Neural cell (in vitro differentiated cells): ENCODE results near the gene FUT7. TPM values are rescaled to one million over a fixed set of nuclear protein-coding genes. Genes with fewer than 3 reads are reported as not detected.

ENCODE experiments used
- H2AFZ ChIP-seq: fragments of 200-600, 300-800 bp; sonication (generic), shearing (Covaris generic); 2 replicates; pipeline ENCODE4 v1.6.0; 2014; ENCODE audit warnings: low read depth, mild to moderate bottlenecking, antibody characterized with exemption, low read length, moderate library complexity
- H3F3A ChIP-seq: fragments of 200-600 bp; shearing (Covaris generic); 2 replicates; pipeline ENCODE4 v1.6.1; 2016; ENCODE audit warnings: mild to moderate bottlenecking, moderate library complexity, mixed read lengths, antibody characterized with exemption, low read length; ENCODE audit not compliant: insufficient read depth, poor library complexity, severe bottlenecking
- H3K27ac ChIP-seq: fragments of 200-600, 300-800 bp; sonication (generic), shearing (Covaris generic); 2 replicates; pipeline ENCODE4 v1.5.1; 2014; ENCODE audit warnings: mild to moderate bottlenecking, low read length, moderate library complexity
- H3K27me3 ChIP-seq: fragments of 300-800, 200-600 bp; sonication (generic), shearing (Covaris generic); 2 replicates; pipeline ENCODE4 v1.6.0; 2014; ENCODE audit warnings: mild to moderate bottlenecking, low read depth, low read length, moderate library complexity; ENCODE audit not compliant: insufficient read depth
- H3K36me3 ChIP-seq: fragments of 300-800, 200-600 bp; sonication (generic), shearing (Covaris generic); 2 replicates; pipeline ENCODE4 v1.5.1; 2014; ENCODE audit warnings: mild to moderate bottlenecking, antibody characterized with exemption, low read length, moderate library complexity; ENCODE audit not compliant: insufficient read depth
- H3K4me2 ChIP-seq: fragments of 300-800, 200-600 bp; sonication (generic), shearing (Covaris generic); 2 replicates; pipeline ENCODE4 v1.6.0; 2014; ENCODE audit warnings: mild to moderate bottlenecking, low read length
- H3K4me3 ChIP-seq: fragments of 300-800, 200-600 bp; sonication (generic), shearing (Covaris generic); 2 replicates; pipeline ENCODE4 v1.5.1; 2014; ENCODE audit warnings: mild to moderate bottlenecking, low read length, moderate library complexity
- H3K79me2 ChIP-seq: fragments of 200-600 bp; shearing (Covaris generic); replicated peaks from 2 replicates; pipeline ENCODE4 v1.6.0; 2014; ENCODE audit warnings: mild to moderate bottlenecking, low read length, moderate library complexity; ENCODE audit not compliant: insufficient read depth
- H3K9ac ChIP-seq: fragments of 300-800, 200-600 bp; sonication (generic), shearing (Covaris generic); 2 replicates; pipeline ENCODE4 v1.6.1; 2016; ENCODE audit warnings: mild to moderate bottlenecking, low read length, mixed read lengths
- H3K9me2 ChIP-seq: fragments of 200-600 bp; shearing (Covaris generic); 2 replicates; pipeline ENCODE4 v1.6.1; 2016; ENCODE audit warnings: mild to moderate bottlenecking, low read length, mixed read lengths; ENCODE audit not compliant: insufficient read depth
- H3K9me3 ChIP-seq: fragments of 200-600, 300-800 bp; sonication (generic), shearing (Covaris generic); 2 replicates; pipeline ENCODE4 v1.6.1; 2016; ENCODE audit warnings: mild to moderate bottlenecking, mixed run types, low read length, moderate library complexity, mixed read lengths
- H4K20me1 ChIP-seq: fragments of 200-600 bp; shearing (Covaris generic); 2 replicates; pipeline ENCODE4 v1.6.1; 2016; ENCODE audit warnings: mild to moderate bottlenecking, mixed run types; ENCODE audit not compliant: insufficient read depth
- EP300 ChIP-seq: fragments of 450-650 bp; conservative IDR thresholded peaks from 2 replicates; pipeline ENCODE4 v1.6.1; 2014; ENCODE audit warnings: antibody characterized with exemption, mild to moderate bottlenecking, moderate library complexity; ENCODE audit not compliant: poor library complexity, severe bottlenecking
- EZH2 ChIP-seq: fragments of 200-600, 300-800 bp; shearing (Covaris generic), sonication (generic); IDR thresholded peaks from 2 replicates; pipeline ENCODE4 v1.6.1; 2014; ENCODE audit warnings: antibody characterized with exemption, low read length, borderline replicate concordance, mild to moderate bottlenecking; ENCODE audit not compliant: insufficient read depth, poor library complexity, severe bottlenecking
- MXI1 ChIP-seq: fragments of 450-650 bp; conservative IDR thresholded peaks from 2 replicates; pipeline ENCODE4 v1.6.1; 2014; ENCODE audit warnings: antibody characterized with exemption, mild to moderate bottlenecking; ENCODE audit not compliant: poor library complexity, severe bottlenecking
- POLR2AphosphoS5 ChIP-seq: IDR thresholded peaks from 2 replicates; pipeline ENCODE4 v1.6.1; 2012
- RAD21 ChIP-seq: fragments of 450-650 bp; conservative IDR thresholded peaks from 2 replicates; pipeline ENCODE4 v1.6.1; 2014; ENCODE audit warnings: antibody characterized with exemption, mild to moderate bottlenecking, moderate library complexity
- SMC3 ChIP-seq: fragments of 450-650 bp; conservative IDR thresholded peaks from 2 replicates; pipeline ENCODE4 v1.6.1; 2014; ENCODE audit warnings: antibody characterized with exemption, mild to moderate bottlenecking, moderate library complexity; ENCODE audit not compliant: poor library complexity
- TAF1 ChIP-seq: IDR thresholded peaks from 2 replicates; pipeline ENCODE4 v1.6.1; 2012; ENCODE audit warnings: low read depth
- polyA plus RNA-seq: library from polyadenylated mRNA; depleted of rRNA; stranded (reverse); fragments of >200 nt; gene quantifications from 2 replicates; pipeline ENCODE4 v1.2.3, GENCODE V29; 2014
- TF ChIP-seq, protein P1 (sequence below): IDR thresholded peaks from 2 replicates; pipeline ENCODE4 v1.6.1; 2012; ENCODE audit warnings: borderline replicate concordance
- TF ChIP-seq, protein P2 (sequence below): fragments of 450-650 bp; IDR thresholded peaks from 2 replicates; pipeline ENCODE4 v1.5.1; 2014; ENCODE audit warnings: antibody characterized with exemption, mild to moderate bottlenecking, moderate library complexity; ENCODE audit not compliant: poor library complexity, severe bottlenecking

Gene FUT7
- polyA plus RNA-seq, 1 donor from 2014 or later: 0.69 TPM

DNA sequence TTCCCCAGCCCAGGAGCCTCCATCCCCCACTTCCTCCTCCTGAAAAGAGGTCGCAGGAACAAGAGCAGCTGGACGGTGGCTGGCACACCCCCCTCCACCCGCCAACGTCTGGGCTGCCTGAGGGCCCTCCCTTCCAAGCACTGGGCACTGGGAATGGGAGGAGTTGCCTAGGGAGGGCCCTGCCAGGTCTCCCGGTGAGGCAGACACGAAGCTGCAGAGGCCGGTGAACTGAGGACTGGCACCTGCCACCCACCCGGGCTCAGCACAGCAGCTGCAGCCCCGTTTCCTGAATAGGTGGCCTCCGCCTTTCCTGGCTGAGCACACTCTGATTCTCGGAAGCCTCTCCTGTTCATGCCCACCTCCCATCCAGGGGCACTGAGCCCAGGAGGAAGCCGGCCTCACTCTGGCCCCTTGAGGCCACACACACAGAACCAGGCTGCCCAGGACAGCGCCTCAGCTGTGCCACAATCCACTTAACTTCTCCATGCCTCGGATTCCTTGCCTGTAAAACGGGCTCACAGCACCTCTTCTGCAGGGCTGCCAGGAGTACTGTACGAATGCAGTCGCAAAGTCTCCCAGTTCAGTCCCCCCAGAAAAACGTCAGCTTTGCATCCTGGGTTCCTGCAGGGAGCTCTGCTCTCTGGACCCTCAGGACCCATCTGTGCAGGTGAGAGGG is 12.8 kb upstream of the FUT7 start:
- peaks cover 20% of the 10 kb centered on the region for H3K79me2 ChIP-seq
- no peak overlapping the region for H2AFZ ChIP-seq
- no peak overlapping the region for H3K27ac ChIP-seq
- H3K9me3 ChIP-seq: no peaks in the 10 kb centered on the region
- peak overlapping the region; percentile 94 for H3K4me2 ChIP-seq
- no peaks in the 10 kb centered on the region for H3F3A ChIP-seq
- peak overlapping the region; percentile 98 for H3K4me3 ChIP-seq
- H3K9me2 ChIP-seq: no peaks in the 10 kb centered on the region
- H4K20me1 ChIP-seq: peaks cover 13% of the 10 kb centered on the region
- H3K9ac ChIP-seq: peak overlapping the region; percentile 93
- TF ChIP-seq EZH2 (no peak), SMC3 (no peak), TAF1 (no peak), POLR2AphosphoS5 (no peak), MXI1 (no peak), RAD21 (no peak)
- TF ChIP-seq, protein P1, sequence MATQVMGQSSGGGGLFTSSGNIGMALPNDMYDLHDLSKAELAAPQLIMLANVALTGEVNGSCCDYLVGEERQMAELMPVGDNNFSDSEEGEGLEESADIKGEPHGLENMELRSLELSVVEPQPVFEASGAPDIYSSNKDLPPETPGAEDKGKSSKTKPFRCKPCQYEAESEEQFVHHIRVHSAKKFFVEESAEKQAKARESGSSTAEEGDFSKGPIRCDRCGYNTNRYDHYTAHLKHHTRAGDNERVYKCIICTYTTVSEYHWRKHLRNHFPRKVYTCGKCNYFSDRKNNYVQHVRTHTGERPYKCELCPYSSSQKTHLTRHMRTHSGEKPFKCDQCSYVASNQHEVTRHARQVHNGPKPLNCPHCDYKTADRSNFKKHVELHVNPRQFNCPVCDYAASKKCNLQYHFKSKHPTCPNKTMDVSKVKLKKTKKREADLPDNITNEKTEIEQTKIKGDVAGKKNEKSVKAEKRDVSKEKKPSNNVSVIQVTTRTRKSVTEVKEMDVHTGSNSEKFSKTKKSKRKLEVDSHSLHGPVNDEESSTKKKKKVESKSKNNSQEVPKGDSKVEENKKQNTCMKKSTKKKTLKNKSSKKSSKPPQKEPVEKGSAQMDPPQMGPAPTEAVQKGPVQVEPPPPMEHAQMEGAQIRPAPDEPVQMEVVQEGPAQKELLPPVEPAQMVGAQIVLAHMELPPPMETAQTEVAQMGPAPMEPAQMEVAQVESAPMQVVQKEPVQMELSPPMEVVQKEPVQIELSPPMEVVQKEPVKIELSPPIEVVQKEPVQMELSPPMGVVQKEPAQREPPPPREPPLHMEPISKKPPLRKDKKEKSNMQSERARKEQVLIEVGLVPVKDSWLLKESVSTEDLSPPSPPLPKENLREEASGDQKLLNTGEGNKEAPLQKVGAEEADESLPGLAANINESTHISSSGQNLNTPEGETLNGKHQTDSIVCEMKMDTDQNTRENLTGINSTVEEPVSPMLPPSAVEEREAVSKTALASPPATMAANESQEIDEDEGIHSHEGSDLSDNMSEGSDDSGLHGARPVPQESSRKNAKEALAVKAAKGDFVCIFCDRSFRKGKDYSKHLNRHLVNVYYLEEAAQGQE: no peak
- TF ChIP-seq, protein P2, sequence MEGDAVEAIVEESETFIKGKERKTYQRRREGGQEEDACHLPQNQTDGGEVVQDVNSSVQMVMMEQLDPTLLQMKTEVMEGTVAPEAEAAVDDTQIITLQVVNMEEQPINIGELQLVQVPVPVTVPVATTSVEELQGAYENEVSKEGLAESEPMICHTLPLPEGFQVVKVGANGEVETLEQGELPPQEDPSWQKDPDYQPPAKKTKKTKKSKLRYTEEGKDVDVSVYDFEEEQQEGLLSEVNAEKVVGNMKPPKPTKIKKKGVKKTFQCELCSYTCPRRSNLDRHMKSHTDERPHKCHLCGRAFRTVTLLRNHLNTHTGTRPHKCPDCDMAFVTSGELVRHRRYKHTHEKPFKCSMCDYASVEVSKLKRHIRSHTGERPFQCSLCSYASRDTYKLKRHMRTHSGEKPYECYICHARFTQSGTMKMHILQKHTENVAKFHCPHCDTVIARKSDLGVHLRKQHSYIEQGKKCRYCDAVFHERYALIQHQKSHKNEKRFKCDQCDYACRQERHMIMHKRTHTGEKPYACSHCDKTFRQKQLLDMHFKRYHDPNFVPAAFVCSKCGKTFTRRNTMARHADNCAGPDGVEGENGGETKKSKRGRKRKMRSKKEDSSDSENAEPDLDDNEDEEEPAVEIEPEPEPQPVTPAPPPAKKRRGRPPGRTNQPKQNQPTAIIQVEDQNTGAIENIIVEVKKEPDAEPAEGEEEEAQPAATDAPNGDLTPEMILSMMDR: no peak
- peaks cover 21% of the 10 kb centered on the region for H3K27me3 ChIP-seq
- no peaks in the 10 kb centered on the region for H3K36me3 ChIP-seq

DNA sequence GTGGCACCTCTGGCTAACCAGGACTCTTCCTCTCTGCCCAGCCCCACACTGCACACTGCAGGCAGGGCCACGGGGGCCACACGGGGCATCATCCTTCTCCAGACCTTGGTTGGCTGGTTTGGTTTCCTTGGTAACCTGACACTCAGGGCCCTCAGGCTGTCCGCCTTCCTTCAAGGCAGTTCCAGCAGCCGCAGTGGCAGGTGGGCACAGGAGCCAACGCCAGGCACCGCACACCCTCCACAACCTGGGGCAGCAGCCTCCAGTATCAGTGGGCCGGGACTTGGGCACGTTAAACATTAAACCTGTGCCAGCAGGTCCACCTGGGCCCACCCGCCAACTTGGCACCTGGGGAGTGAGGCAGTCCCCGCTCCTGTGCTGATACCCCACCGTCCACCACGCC is 12.1 kb upstream of the FUT7 start:
- Histone ChIP-seq H2AFZ (no peak overlapping the region), H3K27me3 (peaks cover 15% of the 10 kb centered on the region), H3K9me2 (no peaks in the 10 kb centered on the region), H3K4me2 (no peak overlapping the region), H3K36me3 (no peaks in the 10 kb centered on the region), H3K79me2 (peaks cover 20% of the 10 kb centered on the region), H4K20me1 (peaks cover 13% of the 10 kb centered on the region), H3F3A (no peaks in the 10 kb centered on the region), H3K9ac (peak overlapping the region; percentile 93), H3K4me3 (peak overlapping the region; percentile 98), H3K9me3 (no peaks in the 10 kb centered on the region), H3K27ac (no peak overlapping the region)
- no peak for TF ChIP-seq EP300
- TF ChIP-seq, protein P1: no peak
- no peak for TF ChIP-seq RAD21
- no peak for TF ChIP-seq MXI1
- TF ChIP-seq POLR2AphosphoS5: no peak
- TF ChIP-seq, protein P2: no peak
- no peak for TF ChIP-seq TAF1
- no peak for TF ChIP-seq EZH2
- no peak for TF ChIP-seq SMC3
